Body of pancreas (tissue), 4 donors: ENCODE data around the gene DOCK4. TPM values are rescaled to one million over a fixed set of nuclear protein-coding genes. Genes with fewer than 3 reads are reported as not detected.

Experiments used
- ATAC-seq: fragments of 150-250 bp; one replicate; pipeline ENCODE4 v1.9.1; 2016
- DNase-seq, 4 donors: peaks; one replicate each; pipeline ENCODE4 v3.0.0-alpha.2; 2019
- H3K27ac ChIP-seq, 4 donors: fragments of 200-600 bp; sonication (generic); 1 replicate in 3 of 4; 2 replicates in 1 of 4; pipeline versions ENCODE4 v1.5.1 to v1.6.1; 2016 to 2019; ENCODE audit warnings: mild to moderate bottlenecking in 1 of 4, mixed read lengths in 1 of 4, moderate library complexity in 1 of 4
- H3K27me3 ChIP-seq, 2 donors: fragments of 200-600 bp; sonication (generic); one replicate each; pipeline ENCODE4 v1.6.0; 2016; ENCODE audit warnings: mild to moderate bottlenecking in 1 of 2
- H3K36me3 ChIP-seq, 2 donors: fragments of 200-600 bp; sonication (generic); replicated peaks in 1 of 2; 2 replicates each; pipeline ENCODE4 v1.5.1; 2016; ENCODE audit warnings: low read depth in 2 of 2; ENCODE audit not compliant: insufficient read depth in 1 of 2
- H3K4me1 ChIP-seq: fragments of 200-600 bp; sonication (generic); one replicate; pipeline ENCODE4 v1.6.0; 2016
- H3K4me3 ChIP-seq, 2 donors: fragments of 200-600 bp; sonication (generic); 1 replicate in 1 of 2; 2 replicates in 1 of 2; pipeline ENCODE4 v1.5.1; 2016 to 2019
- H3K9me3 ChIP-seq, 3 donors: fragments of 200-600 bp; sonication (generic); 1 replicate in 2 of 3; 2 replicates in 1 of 3; pipeline ENCODE4 v1.5.1; 2016
- CTCF ChIP-seq, 7 experiments: fragments of 450-650 bp in 4 of 7; fragments of 200-600 bp in 3 of 7; sonication (generic) in 3 of 7; IDR thresholded peaks; one replicate each; pipeline ENCODE4 v1.5.1; 2016 to 2019; ENCODE audit warnings: antibody characterized with exemption in 7 of 7
- POLR2A ChIP-seq, 3 donors: fragments of 450-650 bp; IDR thresholded peaks; one replicate each; pipeline ENCODE4 v1.6.1; 2016; ENCODE audit warnings: antibody characterized with exemption in 3 of 3, mild to moderate bottlenecking in 2 of 3
- WGBS, 2 donors: methylation state at CpG; one replicate each; pipeline ENCODE4 v1.1.5; 2017; 5-methylcytosine and 5-hydroxymethylcytosine counted together
- intact Hi-C: fragments of 100-400 bp; cut with DNase I; formaldehyde crosslinking; loops from one replicate; pipeline ENCODE4 v1.15.1; 2023
- total RNA-seq, 2 donors: library from RNA; depleted of rRNA; stranded (reverse); fragments of >200 nt; gene quantifications; one replicate each; pipeline ENCODE4 v1.1.0, GENCODE V29; 2016

The DOCK4 gene
- total RNA-seq, 2 donors from 2014 or later: 24.9 to 34.6 TPM

- H3K27ac ChIP-seq: no peak overlapping the region
- no peaks in the 10 kb centered on the region for H3K4me1 ChIP-seq
- no peaks in the 10 kb centered on the region for H3K27me3 ChIP-seq
- no peak for DNase-seq
- TF ChIP-seq CTCF (IDR thresholded peaks at IDR 0.05) (no peak), POLR2A (IDR thresholded peaks at IDR 0.05) (no peak)
- no peaks in the 10 kb centered on the region for H3K36me3 ChIP-seq
- no peaks in the 10 kb centered on the region for H3K9me3 ChIP-seq
- 49 to 56% methylated on average over 1 of the region's 1 CpG for WGBS, 2 donors
- intact Hi-C loops: no loop called here
- ATAC-seq: no peak
- no peak overlapping the region for H3K4me3 ChIP-seq
Measured at GRCh38 chr7:111982133-111982532, 224.1 kb downstream of the DOCK4 start.

- no peak for ATAC-seq
- Histone ChIP-seq H3K27me3 (no peaks in the 10 kb centered on the region), H3K4me3 (no peak overlapping the region), H3K27ac (no peak overlapping the region), H3K36me3 (no peaks in the 10 kb centered on the region), H3K4me1 (no peaks in the 10 kb centered on the region), H3K9me3 (no peaks in the 10 kb centered on the region)
- TF ChIP-seq POLR2A (IDR thresholded peaks at IDR 0.05) (no peak), CTCF (IDR thresholded peaks at IDR 0.05) (no peak)
- no peak for DNase-seq
- intact Hi-C loops: no loop called here
- 29 to 51% methylated on average over 1 of the region's 1 CpG for WGBS, 2 donors
Measured at GRCh38 chr7:111980725-111981124, 225.5 kb downstream of the DOCK4 start.

GRCh38 chr7:111975346-111975745, 230.9 kb downstream of the DOCK4 start:
- H3K27ac ChIP-seq: no peak overlapping the region
- H3K36me3 ChIP-seq: no peaks in the 10 kb centered on the region
- intact Hi-C loops: no loop called here
- H3K27me3 ChIP-seq: no peaks in the 10 kb centered on the region
- WGBS, 2 donors: 67 to 81% methylated on average over 4 of the region's 4 CpGs
- ATAC-seq (no peak), DNase-seq (no peak)
- TF ChIP-seq POLR2A (IDR thresholded peaks at IDR 0.05): no peak
- no peak for TF ChIP-seq CTCF (IDR thresholded peaks at IDR 0.05)
- H3K9me3 ChIP-seq: no peaks in the 10 kb centered on the region
- no peak overlapping the region for H3K4me3 ChIP-seq
- H3K4me1 ChIP-seq: no peaks in the 10 kb centered on the region

GRCh38 chr7:111960984-111961383, 245.2 kb downstream of the DOCK4 start:
- Histone ChIP-seq H3K27me3 (no peaks in the 10 kb centered on the region), H3K4me3 (no peak overlapping the region), H3K27ac (no peak overlapping the region), H3K36me3 (no peaks in the 10 kb centered on the region), H3K9me3 (no peaks in the 10 kb centered on the region), H3K4me1 (no peaks in the 10 kb centered on the region)
- ATAC-seq: no peak
- TF ChIP-seq POLR2A (IDR thresholded peaks at IDR 0.05) (no peak), CTCF (IDR thresholded peaks at IDR 0.05) (no peak)
- DNase-seq: no peak
- intact Hi-C loops: no loop called here
- 93 to 98% methylated on average over 5 of the region's 5 CpGs for WGBS, 2 donors

- no peak overlapping the region for H3K4me3 ChIP-seq
- DNase-seq: no peak
- 71 to 81% methylated on average over 4 of the region's 4 CpGs for WGBS, 2 donors
- H3K36me3 ChIP-seq: no peaks in the 10 kb centered on the region
- intact Hi-C loops: no loop called here
- H3K27me3 ChIP-seq: no peaks in the 10 kb centered on the region
- no peak for ATAC-seq
- TF ChIP-seq POLR2A (IDR thresholded peaks at IDR 0.05) (no peak), CTCF (IDR thresholded peaks at IDR 0.05) (no peak)
- no peaks in the 10 kb centered on the region for H3K9me3 ChIP-seq
- H3K4me1 ChIP-seq: no peaks in the 10 kb centered on the region
- H3K27ac ChIP-seq: no peak overlapping the region
Measured at GRCh38 chr7:111958896-111959295, 247.3 kb downstream of the DOCK4 start.
